ENCODE results near the gene INMT.

- TF ChIP-seq ATF2 (IDR thresholded peaks at IDR 0.05; ENCODE audit: low read length) (no peak), CEBPB (IDR thresholded peaks at IDR 0.05; ENCODE audit: low read depth, low read length) (no peak), POLR2A (IDR thresholded peaks at IDR 0.05; ENCODE audit: control extremely low read depth in 1 of 2, low read depth in 2 of 2, low read length in 2 of 2) (no peak), SP1 (IDR thresholded peaks at IDR 0.05; ENCODE audit: low read depth, low read length) (no peak), TAF1 (IDR thresholded peaks at IDR 0.05; ENCODE audit: low read depth, low read length) (no peak), HDAC2 (IDR thresholded peaks at IDR 0.05; ENCODE audit: borderline replicate concordance in 1 of 2, low read depth in 2 of 2, low read length in 2 of 2) (no peak)
- TF ChIP-seq, protein P1, sequence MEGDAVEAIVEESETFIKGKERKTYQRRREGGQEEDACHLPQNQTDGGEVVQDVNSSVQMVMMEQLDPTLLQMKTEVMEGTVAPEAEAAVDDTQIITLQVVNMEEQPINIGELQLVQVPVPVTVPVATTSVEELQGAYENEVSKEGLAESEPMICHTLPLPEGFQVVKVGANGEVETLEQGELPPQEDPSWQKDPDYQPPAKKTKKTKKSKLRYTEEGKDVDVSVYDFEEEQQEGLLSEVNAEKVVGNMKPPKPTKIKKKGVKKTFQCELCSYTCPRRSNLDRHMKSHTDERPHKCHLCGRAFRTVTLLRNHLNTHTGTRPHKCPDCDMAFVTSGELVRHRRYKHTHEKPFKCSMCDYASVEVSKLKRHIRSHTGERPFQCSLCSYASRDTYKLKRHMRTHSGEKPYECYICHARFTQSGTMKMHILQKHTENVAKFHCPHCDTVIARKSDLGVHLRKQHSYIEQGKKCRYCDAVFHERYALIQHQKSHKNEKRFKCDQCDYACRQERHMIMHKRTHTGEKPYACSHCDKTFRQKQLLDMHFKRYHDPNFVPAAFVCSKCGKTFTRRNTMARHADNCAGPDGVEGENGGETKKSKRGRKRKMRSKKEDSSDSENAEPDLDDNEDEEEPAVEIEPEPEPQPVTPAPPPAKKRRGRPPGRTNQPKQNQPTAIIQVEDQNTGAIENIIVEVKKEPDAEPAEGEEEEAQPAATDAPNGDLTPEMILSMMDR (IDR thresholded peaks at IDR 0.05; ENCODE audit: control extremely low read depth in 1 of 3, insufficient read depth in 1 of 3, low read depth in 1 of 3, low read length in 3 of 3): no peak
Observed at GRCh38 chr7:30732606-30733005, 19.3 kb upstream of the INMT start.
